ENCODE results near the gene S100A7A.
"Not testable (repeated sequence)": the region's sequence is repeated elsewhere in the genome, so short reads cannot be mapped to it uniquely, and the experiment has no call there.

The S100A7A gene

GRCh38 chr1:153395776-153396175 is 20.5 kb upstream of the S100A7A start:
- no peak for DNase-seq

DNA sequence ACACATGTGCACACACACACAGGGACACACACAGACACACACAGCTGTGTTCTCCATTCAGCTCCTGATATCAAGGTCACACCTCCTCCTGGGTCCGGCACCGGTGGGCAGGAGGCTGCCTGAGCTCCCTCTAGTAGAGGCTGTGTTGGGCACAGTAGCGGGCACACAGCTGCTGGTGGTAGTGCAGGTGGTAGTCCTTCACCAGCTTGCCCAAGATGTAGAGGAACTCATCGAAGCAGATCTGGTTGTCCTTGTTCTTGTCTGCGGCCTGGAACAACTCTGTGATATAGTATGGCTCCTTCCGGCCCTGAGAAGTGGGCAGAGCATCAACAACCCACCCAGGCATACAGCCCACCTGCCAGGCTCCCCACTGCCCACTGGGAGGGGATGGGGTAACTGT is 19.9 kb upstream of the S100A7A start:
- DNase-seq, result no peak

- no peak for DNase-seq
Measured at GRCh38 chr1:153397051-153397923, 19.0 kb upstream of the S100A7A start.

DNA sequence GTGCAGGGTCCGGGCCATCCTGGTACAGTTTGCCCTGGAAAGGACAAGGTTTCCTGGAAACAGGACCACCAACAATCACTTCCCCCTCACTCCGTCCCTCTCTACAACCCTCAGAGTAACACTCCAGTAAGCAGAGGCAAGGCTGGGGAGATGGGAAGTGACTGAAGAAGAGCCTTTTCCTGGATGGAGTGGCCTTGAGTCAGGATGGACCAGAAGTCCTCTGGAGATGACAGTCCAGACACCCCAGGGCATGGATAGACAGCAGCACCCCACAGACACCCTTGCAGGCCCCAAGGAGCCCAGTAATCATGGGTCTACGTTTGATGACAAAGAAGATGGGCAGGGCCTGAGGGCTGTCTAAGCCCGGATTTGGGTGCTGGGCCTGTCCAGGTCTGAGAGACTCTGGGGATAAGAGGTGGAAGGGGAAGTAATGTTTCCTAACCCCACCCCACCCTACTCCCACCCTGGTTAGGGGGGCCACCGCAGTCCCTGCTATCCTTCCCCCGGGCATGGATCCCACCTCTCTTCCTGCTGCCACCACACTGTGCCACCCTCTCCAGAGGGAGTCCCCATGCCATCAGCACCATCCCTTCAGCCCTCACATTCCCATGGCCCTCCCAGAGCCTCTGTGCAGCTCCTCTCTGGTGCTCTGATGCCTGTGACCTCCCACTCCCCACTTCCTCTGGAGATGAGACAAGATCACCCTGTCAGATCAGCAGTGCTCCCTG is 18.2 kb upstream of the S100A7A start:
- no peak for DNase-seq

GRCh38 chr1:153399401-153400055 is 16.8 kb upstream of the S100A7A start:
- no peak for DNase-seq

DNA sequence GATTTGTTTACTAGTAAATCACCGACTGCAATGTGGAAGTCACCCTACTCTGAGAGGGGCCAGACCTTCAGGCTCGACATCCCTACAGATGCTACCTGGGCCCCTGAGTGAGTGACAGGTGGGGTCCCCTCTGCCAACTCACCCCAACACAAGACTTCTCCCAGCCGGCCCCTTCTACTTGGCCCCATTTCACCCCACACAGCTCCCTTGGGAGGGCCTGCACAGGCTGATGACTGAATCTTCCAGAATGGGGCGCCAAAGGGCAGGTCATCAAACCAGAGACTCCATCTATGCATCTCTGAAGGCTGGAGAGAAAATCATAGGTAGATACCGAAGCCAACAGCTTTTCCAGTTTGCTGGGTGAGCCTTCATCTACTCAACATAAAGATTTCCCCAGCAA is 16.1 kb upstream of the S100A7A start:
- peak; percentile 65 for DNase-seq

DNA sequence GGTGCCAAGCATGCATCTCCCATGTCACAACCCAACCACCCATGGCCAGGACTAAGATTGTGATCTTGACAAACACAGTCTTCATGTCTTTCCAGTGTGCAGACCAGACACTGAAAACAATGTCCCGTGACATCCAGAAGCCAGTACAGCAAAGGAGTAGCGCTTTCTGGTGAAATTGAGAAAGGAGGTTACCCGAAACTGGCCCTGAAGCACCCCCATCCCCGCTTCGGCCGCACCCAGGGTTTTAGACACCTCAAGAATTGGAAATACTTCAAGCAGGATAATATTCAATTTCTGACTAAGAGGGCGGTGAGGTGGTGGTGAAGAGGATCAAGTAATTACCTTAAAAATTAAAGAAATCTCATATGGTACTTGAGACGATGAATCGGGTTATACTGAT is 14.9 kb upstream of the S100A7A start:
- DNase-seq, result no peak

GRCh38 chr1:153402226-153402625 is 14.1 kb upstream of the S100A7A start:
- DNase-seq, result no peak

- no peak for DNase-seq
Measured at GRCh38 chr1:153403421-153404085, 12.8 kb upstream of the S100A7A start.

DNA sequence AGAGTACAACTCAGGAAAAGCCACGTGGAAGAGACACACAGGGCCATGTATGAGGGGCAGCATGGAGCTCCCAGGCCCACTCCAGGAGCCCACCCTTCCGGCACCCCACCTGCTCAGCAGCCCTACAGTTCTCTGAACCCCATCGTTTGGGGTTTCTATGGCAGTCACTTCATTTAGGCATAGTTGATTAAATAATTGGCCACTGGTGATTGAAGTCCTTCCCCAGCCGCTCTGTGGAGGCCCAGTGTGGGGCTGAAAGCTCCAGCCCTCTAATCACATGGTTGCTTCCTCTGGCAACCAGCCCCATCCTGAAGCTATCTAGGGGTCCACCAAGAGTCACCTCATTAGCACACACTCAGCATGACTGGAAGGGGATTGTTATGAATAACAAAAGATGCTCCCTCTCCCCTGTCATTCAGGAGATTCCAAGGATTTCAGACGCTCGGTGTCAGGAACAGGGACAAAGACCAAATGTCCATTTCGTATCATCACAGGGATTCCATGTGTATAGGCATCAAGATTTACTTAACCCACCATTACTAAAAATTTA is 12.2 kb upstream of the S100A7A start:
- DNase-seq, result no peak

- DNase-seq, result no peak
Measured at GRCh38 chr1:153404768-153405167, 11.6 kb upstream of the S100A7A start.

GRCh38 chr1:153405825-153406599 is 10.3 kb upstream of the S100A7A start:
- DNase-seq, result not testable (repeated sequence)

GRCh38 chr1:153407274-153407673 is 9.0 kb upstream of the S100A7A start:
- peak; percentile 43 for DNase-seq

DNA sequence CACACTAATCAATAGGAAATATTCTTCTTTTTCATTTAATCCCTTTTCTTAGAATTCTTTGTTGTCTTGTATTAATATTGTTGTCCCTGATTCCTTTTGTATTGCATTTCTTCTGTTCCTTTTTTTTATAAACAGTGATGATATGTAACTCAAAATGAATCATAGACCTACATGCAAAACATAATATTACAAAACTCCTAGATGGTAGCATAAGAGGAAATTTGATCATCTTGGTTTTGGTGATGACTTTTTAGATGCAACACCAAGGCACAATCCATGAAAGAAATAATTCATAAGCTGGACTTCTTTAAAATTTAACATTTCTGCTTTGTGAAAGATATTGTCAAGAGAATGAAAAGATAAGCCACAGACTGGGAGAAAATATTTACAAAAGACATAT is 2.4 kb upstream of the S100A7A start:
- not testable (repeated sequence) for DNase-seq

DNA sequence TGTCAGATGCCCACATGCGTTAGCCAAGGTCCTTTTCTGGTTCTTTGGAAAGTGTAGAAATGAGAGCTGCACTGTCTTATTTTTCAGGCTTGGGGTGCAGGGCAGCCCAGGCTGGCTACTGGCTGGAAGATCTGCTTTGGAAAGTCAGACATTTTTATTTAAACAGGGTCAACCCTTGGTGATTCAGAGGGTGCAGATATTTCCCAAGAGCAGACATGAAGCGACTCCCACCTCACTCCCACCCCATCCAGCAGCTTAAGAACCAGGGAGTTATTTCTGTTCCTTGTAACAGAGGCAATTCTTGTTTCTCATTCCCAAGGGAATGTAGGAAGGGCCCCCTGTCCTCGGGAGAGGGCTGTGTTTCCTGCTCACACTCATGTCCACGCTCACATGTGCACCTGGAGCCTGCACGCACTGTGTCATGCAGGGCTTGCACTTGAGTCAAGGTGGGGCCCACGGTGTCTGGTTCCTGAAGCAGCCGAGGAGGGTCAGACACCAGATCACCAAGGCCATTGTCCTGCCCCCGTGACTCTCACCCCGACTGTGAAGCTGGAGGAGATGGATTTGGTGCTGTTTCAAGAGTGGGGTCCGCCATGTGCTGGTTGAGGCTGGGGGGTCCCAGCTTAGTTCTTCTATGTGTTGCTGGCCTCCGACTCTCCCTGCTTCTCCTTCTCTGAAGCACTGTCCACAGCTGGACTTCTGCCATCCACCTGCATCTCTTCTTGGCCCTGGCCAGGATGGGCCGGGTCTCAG is 992 bp downstream of the S100A7A start:
- no peak for DNase-seq

DNA sequence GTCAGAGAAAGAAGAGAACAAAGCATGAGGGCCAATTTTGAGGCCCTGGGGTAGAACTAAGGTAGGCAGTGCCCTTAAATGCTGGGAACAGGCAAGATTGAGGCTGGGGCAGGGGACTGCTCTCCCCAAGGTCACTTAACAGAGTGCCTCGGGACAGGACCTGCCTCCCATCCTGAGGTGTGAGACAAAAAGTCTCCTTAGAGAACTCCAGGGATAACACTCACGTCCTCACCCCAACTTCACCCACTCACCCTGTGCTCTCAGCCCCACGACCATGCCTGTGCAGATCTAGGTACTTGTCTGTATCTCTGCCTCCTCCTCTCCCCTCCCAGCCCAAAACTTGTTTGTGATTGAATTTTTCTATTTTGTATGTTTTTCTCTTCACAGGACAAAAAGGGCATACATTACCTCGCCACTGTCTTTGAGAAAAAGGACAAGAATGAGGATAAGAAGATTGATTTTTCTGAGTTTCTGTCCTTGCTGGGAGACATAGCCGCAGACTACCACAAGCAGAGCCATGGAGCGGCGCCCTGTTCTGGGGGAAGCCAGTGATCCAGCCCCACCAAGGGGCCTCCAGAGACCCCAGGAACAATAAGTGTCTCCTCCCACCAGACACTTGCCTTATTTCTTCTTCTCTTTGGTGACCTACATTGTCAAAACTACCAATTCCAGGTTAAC is 2.6 kb downstream of the S100A7A start:
- not testable (repeated sequence) for DNase-seq

DNA sequence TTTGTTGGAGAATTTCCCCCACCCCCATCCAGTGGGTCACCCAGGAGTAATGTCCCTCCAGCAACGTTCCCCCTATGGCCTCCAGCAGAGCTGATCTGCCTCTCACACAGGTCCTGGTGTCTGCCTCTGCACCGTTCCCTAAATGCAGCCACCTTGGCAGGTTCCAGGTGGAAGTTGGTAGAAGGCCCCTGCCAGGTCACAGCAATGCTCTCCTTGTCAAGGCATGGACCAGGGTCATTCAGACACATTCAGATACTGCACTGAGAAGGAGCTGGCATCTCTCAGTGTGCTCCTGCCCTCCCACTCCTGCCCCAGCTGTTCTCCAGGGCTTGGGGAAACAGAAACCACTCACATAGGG is 3.1 kb downstream of the S100A7A start:
- not testable (repeated sequence) for DNase-seq

DNA sequence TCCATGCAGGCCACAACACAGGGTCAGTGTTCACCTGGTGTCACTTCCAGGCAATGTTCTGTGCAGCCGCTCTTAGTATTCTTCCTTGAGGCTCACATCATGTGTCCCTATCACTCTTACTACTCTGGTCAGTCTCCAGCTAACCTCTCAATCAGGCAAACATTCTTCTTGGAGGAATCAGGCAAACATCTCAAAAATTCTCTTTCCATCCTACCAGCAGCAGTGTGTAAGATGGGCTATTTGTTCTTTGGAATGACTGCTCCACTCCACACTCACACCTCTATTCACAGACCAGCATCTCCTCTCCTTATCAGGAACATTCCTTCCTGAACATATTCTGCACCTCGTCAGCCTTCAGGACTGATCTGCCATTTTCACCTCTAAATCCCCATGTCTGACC is 4.0 kb downstream of the S100A7A start:
- no peak for DNase-seq

DNA sequence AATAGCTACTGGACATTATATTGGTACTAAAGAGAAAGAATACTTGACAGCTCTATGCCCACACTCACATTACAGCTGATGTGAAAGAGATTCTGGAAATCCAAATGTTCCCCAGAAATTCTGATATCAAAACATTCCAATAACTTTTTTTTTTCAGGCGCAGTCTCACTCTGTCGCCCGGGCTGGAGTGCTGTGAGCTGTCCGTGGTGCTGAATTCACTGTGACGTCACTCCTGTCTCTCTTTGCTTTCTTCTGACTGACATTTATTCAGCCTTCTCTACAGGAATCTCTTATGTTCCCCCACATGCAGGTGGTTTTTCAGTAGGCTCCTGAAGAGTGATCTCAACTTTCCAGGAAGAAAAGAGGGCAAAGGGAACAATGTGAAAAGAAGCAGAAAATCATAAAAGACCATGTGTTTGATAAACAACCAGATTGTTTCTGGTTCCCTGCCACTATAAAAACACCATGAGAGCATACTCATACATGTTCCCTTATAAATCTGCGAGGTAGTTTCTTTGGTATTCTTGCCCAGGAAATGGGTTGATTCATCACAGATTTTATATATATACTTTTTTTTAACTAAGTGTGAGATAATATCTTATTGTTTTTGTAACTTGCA is 6.2 kb downstream of the S100A7A start:
- DNase-seq, result no peak

DNA sequence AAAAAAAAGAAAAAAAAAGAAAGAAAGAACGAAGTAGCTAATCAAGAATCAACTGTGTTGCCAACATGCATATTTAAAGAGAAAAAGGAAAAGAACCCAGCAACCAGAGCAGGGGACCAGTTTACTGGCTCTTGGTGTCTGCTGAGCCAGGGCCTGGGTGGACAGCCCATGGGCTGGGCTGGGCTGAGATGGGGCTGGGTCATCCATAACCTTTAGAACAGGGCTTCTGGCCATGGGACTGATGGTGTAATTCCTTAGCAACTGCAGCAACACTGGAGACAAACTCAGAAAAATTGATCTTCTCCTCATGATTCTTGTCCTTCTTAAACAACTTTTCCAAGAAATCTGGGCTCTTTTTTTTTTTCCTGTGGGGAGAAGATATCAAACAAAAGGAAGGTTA is 10.5 kb downstream of the S100A7A start:
- DNase-seq, result no peak
